GM12872 (cell line): ENCODE results near the gene MRPL42.

ENCODE experiments used
- CTCF ChIP-seq: IDR thresholded peaks from 3 replicates; pipeline ENCODE4 v1.5.1; 2011; ENCODE audit warnings: low read depth, mild to moderate bottlenecking, low read length, moderate library complexity; ENCODE audit not compliant: insufficient read depth

The MRPL42 gene

GRCh38 chr12:93451423-93452158, 15.7 kb upstream of the MRPL42 start:
- TF ChIP-seq CTCF = no peak

- TF ChIP-seq CTCF = no peak
Measured at GRCh38 chr12:93453633-93454032, 13.7 kb upstream of the MRPL42 start.

GRCh38 chr12:93456077-93456476, 11.2 kb upstream of the MRPL42 start:
- no peak for TF ChIP-seq CTCF

GRCh38 chr12:93459097-93459496, 8.2 kb upstream of the MRPL42 start:
- TF ChIP-seq CTCF = no peak

- TF ChIP-seq CTCF = no peak
Measured at GRCh38 chr12:93460003-93460402, 7.3 kb upstream of the MRPL42 start.

- no peak for TF ChIP-seq CTCF
Measured at GRCh38 chr12:93460902-93461301, 6.4 kb upstream of the MRPL42 start.

- no peak for TF ChIP-seq CTCF
Measured at GRCh38 chr12:93461503-93461902, 5.8 kb upstream of the MRPL42 start.
